Dermis microvascular lymphatic vessel endothelial cell (primary cell): ENCODE data around the gene RPGR. TPM values are rescaled to one million over a fixed set of nuclear protein-coding genes. Genes with fewer than 3 reads are reported as not detected.

ENCODE experiments used
- DNase-seq, 2 donors: peaks; one replicate each; pipeline versions ENCODE4 v3.0.0 to v3.0.0-alpha.2; 2010; ENCODE audit warnings: low read depth in 2 of 2
- total RNA-seq: library from RNA; depleted of rRNA; stranded (reverse); fragments of >200 nt; gene quantifications from 2 replicates; pipeline ENCODE4 v1.2.1, GENCODE V29; 2014

The RPGR gene
- total RNA-seq, 1 donor from 2014 or later, result 28.5 TPM

GRCh38 chrX:38260231-38260630 is 67.1 kb downstream of the RPGR start:
- DNase-seq, result peak in 1 of 2 donors; percentile 25

- DNase-seq, result no peak
Measured at GRCh38 chrX:38256019-38256418, 71.3 kb downstream of the RPGR start.

DNA sequence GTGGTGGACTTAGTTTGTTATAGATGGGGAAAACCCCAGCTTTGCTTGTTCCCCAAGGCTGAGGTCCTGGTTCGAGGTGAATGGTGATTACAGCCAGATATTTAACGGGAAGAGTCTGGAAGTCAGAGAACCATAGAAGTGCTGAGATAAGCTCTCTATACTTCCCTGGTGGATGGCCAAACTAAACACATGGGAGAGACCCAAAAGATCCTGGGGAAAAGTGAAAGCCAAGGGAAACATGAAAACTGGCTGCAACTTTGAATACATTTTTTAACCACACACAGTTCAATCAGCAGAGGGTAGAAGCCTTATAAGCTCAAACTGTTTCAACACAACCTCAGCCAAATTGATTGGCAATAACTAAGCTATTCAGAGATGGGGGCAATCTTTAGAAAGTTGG is 77.3 kb downstream of the RPGR start:
- peak in 1 of 2 donors; percentile 46 for DNase-seq

GRCh38 chrX:38247051-38247450 is 80.3 kb downstream of the RPGR start:
- DNase-seq, result no peak

DNA sequence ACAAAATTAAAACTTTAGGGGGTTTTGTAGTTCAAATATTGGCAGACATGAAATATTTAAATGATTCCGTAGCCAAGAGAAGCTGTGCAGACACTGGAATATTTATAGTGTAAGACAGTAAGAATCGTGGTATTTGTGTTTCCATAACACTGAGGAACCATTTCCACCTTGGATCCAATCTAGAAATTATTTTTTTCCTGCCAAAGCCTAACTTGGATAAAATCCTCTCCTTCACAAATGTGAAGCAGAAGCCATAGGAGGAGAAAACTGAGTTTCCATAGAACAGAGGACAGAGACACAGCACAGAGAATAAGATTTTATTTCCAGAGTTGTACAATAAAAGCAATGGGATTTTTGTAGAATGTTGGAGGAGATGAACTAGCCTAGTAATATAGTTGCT is 86.8 kb downstream of the RPGR start:
- no peak for DNase-seq

- DNase-seq, result no peak
Measured at GRCh38 chrX:38236901-38237615, 90.3 kb downstream of the RPGR start.

DNA sequence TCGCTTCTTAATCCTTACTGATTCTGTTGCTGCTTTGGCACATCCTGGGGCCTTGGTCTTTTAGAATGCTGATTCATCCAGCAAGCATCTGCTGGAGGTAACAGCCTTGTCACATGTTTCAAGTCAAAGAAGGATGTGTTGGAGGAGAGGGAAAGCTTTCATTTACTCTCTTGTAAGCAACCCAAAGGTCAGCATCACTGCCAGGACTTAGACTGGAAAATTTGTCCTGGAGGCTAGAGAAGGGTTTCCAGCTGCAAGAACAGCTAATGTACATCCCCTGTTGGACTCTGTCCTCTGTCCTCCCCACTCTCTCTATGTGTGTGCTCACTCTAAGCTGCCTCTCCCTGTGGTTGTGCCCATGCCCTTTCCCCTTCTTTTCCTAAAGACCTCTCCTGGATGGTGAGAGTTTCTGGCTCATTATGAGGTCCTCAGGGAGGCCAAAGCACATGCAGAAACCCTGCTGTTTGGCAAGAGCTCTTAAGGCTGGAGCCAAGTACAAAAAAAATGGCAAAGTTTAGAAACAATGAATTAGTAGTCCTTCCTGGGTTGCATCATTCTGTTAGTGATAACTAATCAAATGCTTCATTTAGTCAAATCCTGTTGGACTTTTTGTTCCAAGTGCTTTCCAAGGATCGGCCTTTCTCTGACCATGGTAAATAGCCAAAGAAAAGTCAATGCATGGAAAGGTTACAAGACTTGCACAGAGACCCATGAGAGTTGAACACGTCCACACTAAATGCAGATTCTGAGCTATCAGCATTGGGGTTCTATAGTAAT is 93.2 kb downstream of the RPGR start:
- DNase-seq, result no peak

- no peak for DNase-seq
Measured at GRCh38 chrX:38232079-38232686, 95.1 kb downstream of the RPGR start.

GRCh38 chrX:38225093-38225492 is 102.2 kb downstream of the RPGR start:
- no peak for DNase-seq

DNA sequence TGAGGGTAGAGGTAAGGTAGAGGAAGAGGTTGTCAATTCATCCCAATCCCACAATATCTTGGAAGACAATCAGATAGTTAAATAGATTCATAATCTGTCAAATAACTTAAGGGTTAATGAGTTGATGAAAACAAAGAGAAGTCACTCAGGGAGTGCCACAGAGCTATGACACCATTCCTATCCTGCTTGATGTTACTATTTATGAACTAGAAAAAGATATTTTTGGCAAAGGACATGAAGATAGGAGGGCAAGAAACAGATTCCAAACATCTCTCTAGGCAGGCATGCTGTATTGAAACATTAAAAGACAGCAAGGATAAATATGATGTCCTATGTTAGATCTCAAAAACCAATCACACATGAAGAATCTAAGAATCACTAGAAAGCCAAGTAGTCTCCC is 103.1 kb downstream of the RPGR start:
- DNase-seq, result no peak

DNA sequence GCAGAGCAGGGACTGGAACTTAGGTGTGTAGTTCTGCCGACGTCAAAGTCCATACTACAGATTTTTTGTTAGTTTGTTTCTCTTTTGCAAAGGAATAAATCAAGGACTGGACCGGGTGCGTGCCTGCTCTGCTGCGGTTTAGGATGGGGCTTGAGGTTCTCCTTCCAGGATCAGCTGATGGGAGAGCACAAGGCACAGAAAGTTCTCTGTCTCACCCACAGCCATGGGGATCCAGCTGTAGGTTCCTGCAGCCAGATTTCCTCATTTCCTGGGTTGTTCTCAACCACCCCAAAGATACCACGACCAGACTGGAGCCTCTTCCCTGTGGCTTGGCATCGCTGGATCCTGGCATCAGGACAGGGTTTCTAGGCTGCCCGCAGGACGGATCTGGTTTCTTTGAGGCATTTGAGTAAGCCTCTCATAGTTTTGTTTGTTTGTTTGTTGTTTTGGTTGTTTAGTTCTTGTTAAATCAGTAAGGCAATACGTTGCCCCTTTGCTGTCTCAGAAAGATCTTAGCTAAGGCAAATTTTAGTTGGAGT is 105.8 kb downstream of the RPGR start:
- DNase-seq, result no peak

GRCh38 chrX:38220415-38221390 is 106.6 kb downstream of the RPGR start, which contains the start of gene SRPX:
TSS of gene SRPX (minus strand) at chrX:38220871. CDS start at chrX:38220792, 79 bp downstream.
- peak in 1 of 2 donors; percentile 26 for DNase-seq

- DNase-seq, result peak in 1 of 2 donors; percentile 54
Measured at GRCh38 chrX:38220024-38220414, 107.3 kb downstream of the RPGR start.

Other genes with a start within 250 kb of the RPGR start
- gene SRPX, start 106.6 kb downstream of the RPGR start, total RNA-seq, result 50.8 and 70.8 TPM in 2 replicates
- 0.13 and 0.26 TPM in 2 replicates for gene OTC, start 25.1 kb upstream of the RPGR start, total RNA-seq
- gene TSPAN7, start 234.0 kb upstream of the RPGR start, total RNA-seq, result 9.2 and 23.8 TPM in 2 replicates